Measurements from ENCODE around the gene GP1BA. TPM values are rescaled to one million over a fixed set of nuclear protein-coding genes. Genes with fewer than 3 reads are reported as not detected.

GP1BA gene
- total RNA-seq = not detected in 2 replicates

DNA sequence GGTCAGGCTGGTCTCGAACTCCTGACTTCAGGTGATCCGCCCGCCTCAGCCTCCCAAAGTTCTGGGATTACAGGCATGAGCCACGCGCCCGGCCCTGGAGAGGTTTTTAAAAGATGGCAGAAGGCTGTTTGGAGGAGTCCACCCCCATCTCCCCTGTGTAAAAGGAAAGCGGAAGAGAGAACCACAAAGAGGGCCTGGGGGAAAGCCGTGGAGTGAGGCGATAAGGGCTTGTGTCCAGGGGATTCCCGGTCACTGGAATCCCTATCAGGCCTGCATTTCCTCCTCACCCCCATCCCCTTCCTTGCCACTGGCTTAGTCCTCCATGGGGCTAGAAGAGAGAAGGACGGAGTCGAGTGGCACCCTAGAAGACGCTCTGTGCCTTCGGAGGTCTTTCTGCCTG is at the start of gene GP1BA:
TSS of gene GP1BA (plus strand) at position 315 of the 400 bp plus-strand sequence. CDS start 328 bp downstream, outside the sequence.

GRCh38 chr17:4899341-4900230 is 32.5 kb upstream of the GP1BA start, which contains the start of gene C17orf107:
TSS of gene C17orf107 (plus strand) at chr17:4899536. CDS start at chr17:4899763, 227 bp downstream.

DNA sequence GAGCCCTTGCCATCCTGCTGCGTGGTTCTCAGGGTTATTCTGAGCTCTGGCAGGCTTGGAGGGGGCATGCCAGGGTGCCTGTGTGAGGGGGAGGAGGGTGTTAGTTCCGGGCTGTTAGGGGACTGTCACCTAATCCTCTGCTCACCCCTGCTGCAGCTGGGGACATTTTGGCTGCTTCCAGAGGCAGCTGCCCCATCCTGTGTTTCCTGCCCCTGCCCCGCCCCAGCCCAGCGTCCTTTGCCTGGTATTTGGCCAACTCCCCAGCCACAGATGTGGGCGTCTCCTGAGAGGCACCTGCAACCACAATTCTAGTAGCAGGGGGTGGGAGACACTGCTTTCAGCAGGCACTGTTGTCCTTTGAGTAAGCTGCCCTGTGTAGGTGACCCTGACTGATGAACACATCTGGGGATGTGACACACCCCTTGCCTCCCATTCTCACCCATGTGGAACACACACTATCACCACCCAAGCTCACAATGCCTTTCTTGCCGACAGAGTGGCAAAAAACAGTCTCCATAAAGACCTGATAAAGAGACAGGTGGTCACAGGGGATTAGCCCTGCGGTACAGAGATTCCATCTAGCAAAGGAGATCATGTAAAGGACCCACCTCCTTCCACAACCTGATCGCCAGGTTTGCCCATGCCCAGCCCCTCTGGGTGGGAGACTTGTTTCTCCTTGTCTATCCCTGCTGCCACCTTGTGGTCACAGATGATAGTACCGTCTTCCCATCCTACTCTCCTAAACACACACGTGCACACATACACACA is 28.8 kb upstream of the GP1BA start, which contains the start of gene CHRNE:
TSS of gene CHRNE (minus strand) at position 48 of the 768 bp plus-strand sequence. CDS start at position 13, 35 bp downstream.

DNA sequence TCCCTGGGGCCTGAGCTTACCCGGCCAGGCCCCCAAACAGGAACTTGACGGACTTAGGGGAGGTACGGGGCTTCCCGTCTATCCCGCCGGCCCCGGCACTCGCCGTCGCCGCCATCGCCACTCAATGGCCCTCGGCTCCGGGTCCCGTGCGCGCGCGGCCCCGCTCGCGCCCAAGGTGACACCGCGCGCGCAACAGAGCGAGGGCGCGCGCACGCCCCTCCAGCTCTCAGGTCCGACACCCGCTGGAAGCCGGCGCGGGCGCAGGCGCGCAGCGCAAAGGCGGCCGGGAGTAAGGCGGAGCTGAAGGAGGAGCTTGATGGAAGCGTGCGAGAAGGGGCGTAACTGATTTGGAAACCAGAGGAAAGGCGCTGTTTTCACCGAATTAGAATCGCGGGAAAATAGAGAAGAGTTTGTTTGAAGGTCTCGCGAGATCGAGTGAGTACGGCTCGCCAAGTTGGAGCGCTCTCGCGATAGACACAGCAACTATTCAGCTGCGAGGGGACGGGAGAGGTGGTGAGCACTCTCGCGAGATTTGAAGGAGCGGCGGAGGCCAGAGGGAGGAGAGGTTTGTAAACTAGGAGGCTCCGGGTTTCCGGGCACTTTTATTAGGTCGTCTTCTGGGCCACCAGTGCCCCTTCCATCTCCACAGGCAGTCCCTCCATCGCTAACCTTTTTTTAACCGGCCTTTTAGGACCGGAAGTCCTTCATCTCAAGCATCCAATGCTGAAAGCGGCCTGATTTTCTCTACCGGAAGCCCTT is 7.9 kb downstream of the GP1BA start, which contains the start of the genes RNF167 and SLC25A11:
TSS of gene RNF167 (plus strand) at position 473 of the 759 bp plus-strand sequence. CDS start 642 bp downstream, outside the sequence.
TSS of gene SLC25A11 (minus strand) at position 251 of the 759 bp plus-strand sequence. CDS start at position 115, 136 bp downstream.

GRCh38 chr17:4948166-4948930 is 16.3 kb downstream of the GP1BA start, which contains the start of gene PFN1:
TSS of gene PFN1 (minus strand) at chr17:4948530. CDS start at chr17:4948394, 136 bp downstream.

DNA sequence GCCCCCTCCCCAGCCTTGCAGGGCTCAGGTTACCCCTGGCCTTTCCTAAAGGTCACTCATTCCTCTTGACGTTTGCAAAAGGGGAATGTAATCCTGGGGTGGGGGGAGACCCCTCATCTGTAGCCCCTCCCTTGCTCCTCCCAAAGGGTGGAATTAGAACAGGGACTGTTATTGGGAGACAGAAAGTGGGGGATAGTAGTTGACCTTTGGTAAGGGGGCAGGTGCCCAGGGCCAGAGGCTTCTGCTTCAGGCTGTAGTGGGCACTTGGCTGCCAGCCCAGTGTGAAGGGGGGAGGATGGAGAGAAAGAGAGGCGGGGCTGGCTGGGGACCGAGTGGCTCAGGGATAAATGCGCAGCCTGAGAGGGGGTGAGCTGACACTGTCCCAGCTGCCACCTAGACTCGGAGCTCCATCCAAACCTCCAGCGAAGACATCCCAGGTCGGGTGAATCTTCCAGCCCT is 18.7 kb downstream of the GP1BA start, which contains the start of gene ENO3:
TSS of gene ENO3 (plus strand) at position 374 of the 459 bp plus-strand sequence. CDS start 711 bp downstream, outside the sequence.

GRCh38 chr17:4967539-4968485 is 35.7 kb downstream of the GP1BA start, which contains the start of gene SPAG7:
TSS of gene SPAG7 (minus strand) at chr17:4967817. CDS start at chr17:4967804, 13 bp downstream.

Other genes starting within 250 kb of the GP1BA start
- gene PELP1, start 228.1 kb upstream of the GP1BA start, total RNA-seq = 14.3 and 17.8 TPM in 2 replicates
- 5.3 and 7.0 TPM in 2 replicates for gene ARRB2, start 221.6 kb upstream of the GP1BA start, total RNA-seq
- gene MED11, start 200.8 kb upstream of the GP1BA start, total RNA-seq = 9.3 and 10.7 TPM in 2 replicates
- under 0.01 TPM in 1 of 2 replicates, not detected in the other for gene ZMYND15, start 192.4 kb upstream of the GP1BA start, total RNA-seq
- gene CXCL16, start 192.3 kb upstream of the GP1BA start, total RNA-seq = 1.3 and 1.4 TPM in 2 replicates
- gene TM4SF5, start 160.4 kb upstream of the GP1BA start, total RNA-seq = not detected in 2 replicates
- 0.19 and 0.45 TPM in 2 replicates for gene VMO1, start 145.9 kb upstream of the GP1BA start, total RNA-seq
- not detected in 2 replicates for gene GLTPD2, start 143.3 kb upstream of the GP1BA start, total RNA-seq
- gene PSMB6, start 136.1 kb upstream of the GP1BA start, total RNA-seq = 196 and 275 TPM in 2 replicates
- 28.0 and 28.3 TPM in 2 replicates for gene PLD2, start 125.1 kb upstream of the GP1BA start, total RNA-seq
- gene MINK1, start 98.9 kb upstream of the GP1BA start, total RNA-seq = 30.8 and 48.3 TPM in 2 replicates
- gene C17orf107, start 32.7 kb upstream of the GP1BA start, total RNA-seq = 0.63 and 1.6 TPM in 2 replicates
- gene CHRNE, start 29.2 kb upstream of the GP1BA start, total RNA-seq = 0.28 and 1.5 TPM in 2 replicates
- 53.0 and 53.2 TPM in 2 replicates for gene SLC25A11, start 7.8 kb downstream of the GP1BA start, total RNA-seq
- 15.5 and 18.8 TPM in 2 replicates for gene RNF167, start 8.0 kb downstream of the GP1BA start, total RNA-seq
- 806 and 926 TPM in 2 replicates for gene PFN1, start 16.3 kb downstream of the GP1BA start, total RNA-seq
- 0.99 and 1.8 TPM in 2 replicates for gene ENO3, start 18.8 kb downstream of the GP1BA start, total RNA-seq
- gene SPAG7, start 35.5 kb downstream of the GP1BA start, total RNA-seq = 56.9 and 63.6 TPM in 2 replicates
- 4.3 and 13.7 TPM in 2 replicates for gene CAMTA2, start 55.4 kb downstream of the GP1BA start, total RNA-seq
- gene INCA1, start 65.2 kb downstream of the GP1BA start, total RNA-seq = 0.18 and 0.56 TPM in 2 replicates
- 132 and 141 TPM in 2 replicates for gene KIF1C, start 65.7 kb downstream of the GP1BA start, total RNA-seq
- under 0.01 and 0.09 TPM in 2 replicates for gene SLC52A1, start 103.1 kb downstream of the GP1BA start, total RNA-seq
- 0.90 and 1.7 TPM in 2 replicates for gene ZFP3, start 146.2 kb downstream of the GP1BA start, total RNA-seq
- 5.4 and 6.4 TPM in 2 replicates for gene ZNF232, start 179.6 kb downstream of the GP1BA start, total RNA-seq
- under 0.01 TPM in 1 of 2 replicates, not detected in the other for gene USP6, start 183.8 kb downstream of the GP1BA start, total RNA-seq